A673 (cell line): ENCODE results near the gene LMF1.

Source experiments
- CTCF ChIP-seq: fragments of 300-800, 200-600 bp; sonication (generic); conservative IDR thresholded peaks from 2 replicates; pipeline ENCODE4 v1.5.1; 2017; ENCODE audit warnings: low read depth, mild to moderate bottlenecking, antibody characterized with exemption, low read length, moderate library complexity, mixed read lengths
- EZH2 ChIP-seq: fragments of 200-600 bp; sonication (generic); IDR thresholded peaks from 2 replicates; pipeline ENCODE4 v1.6.1; 2017; ENCODE audit warnings: borderline replicate concordance, low read depth, mild to moderate bottlenecking, mixed read lengths, antibody characterized with exemption, low read length; ENCODE audit not compliant: poor library complexity, severe bottlenecking

- TF ChIP-seq EZH2 (no peak), CTCF (no peak)
Observed at GRCh38 chr16:895371-895770, 75.4 kb downstream of the LMF1 start.
